GM21390 (cell line): ENCODE measurements around the gene C6orf132.
"Not testable (repeated sequence)": the region's sequence is repeated elsewhere in the genome, so short reads cannot be mapped to it uniquely, and the experiment has no call there.

Experiments
- ATAC-seq: cut with Tn5 transposase; IDR thresholded peaks from one replicate; pipeline ENCODE4 v1.9.1; 2021; ENCODE audit not compliant: unreplicated experiment

Gene C6orf132, protein sequence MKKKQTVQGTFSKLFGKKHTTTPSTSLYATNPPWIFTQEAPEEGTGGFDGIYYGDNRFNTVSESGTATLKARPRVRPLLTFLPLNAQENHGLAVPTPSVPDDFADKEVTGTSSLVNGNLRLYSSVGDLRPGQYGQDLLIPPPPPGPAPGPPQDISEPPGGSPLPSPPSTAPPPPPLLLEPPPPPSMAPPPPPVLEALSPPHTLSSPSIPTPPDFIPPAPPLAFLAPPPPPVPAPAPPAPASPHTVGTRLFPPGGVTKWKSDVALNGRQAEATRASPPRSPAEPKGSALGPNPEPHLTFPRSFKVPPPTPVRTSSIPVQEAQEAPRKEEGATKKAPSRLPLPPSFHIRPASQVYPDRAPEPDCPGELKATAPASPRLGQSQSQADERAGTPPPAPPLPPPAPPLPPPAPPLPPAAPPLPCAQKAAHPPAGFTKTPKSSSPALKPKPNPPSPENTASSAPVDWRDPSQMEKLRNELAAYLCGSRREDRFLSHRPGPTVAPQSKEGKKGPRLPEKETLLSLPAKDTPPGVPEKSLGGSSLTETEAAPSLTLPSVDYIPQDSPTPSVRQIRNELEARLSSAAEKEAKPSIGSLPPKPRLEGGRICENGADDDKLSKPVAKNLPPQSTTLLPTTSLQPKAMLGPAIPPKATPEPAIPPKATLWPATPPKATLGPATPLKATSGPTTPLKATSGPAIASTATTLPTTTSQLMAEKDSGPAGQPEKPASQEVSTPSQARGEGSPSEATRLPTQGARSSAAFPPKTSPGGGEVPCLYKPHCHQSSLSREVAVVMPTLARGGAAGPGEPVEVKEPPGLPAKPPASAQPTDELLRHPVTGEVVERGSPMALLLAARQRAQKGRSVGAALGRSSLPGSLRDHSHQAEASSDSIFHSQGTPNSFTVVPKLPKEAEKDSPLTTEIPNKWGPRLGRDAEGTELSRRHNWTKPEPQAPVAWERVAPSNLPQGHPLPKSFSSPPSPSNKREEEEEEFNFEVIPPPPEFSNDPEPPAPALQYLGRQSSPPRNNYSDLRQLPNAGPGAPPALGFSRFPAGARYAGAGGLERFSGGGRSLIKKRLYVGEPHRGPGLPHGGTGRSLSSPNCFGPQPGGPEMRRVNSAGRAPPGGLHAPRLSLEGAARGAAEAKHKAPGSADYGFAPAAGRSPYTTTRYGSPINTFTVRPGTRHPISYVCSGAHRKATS

DNA sequence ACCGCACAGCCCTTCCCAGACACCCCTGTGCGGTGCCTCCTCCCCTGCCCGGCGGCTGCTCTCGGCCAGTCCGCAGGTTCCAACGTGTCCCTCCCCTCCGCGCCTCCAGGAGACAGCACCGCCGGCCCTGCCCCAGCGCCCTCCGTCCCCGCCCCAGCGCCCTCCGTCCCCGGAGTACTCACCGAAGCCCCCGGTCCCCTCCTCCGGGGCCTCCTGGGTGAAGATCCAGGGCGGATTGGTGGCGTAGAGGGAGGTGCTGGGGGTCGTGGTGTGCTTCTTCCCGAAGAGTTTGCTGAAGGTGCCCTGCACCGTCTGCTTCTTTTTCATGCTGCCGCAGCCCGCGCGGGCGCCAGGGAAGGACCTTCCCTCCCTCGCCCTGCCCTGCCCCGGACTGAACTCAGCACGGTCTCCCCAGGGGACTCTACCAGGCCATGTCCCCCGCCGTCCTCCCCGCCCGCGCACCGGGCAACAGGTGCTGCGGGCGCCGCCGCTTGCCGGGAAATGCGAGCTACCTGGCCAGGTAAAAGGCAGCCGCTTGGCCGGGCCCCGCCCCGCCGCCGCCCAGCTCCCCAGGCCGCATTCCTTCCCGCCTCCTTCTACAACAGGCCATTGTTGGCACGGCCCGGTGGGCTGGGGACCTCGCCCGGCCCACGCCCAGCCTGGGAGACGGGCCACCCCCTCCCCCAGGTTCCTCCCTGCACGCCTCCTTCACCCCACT is at the start of gene C6orf132:
C6orf132 (minus strand) TSS at position 503 of the 718 bp plus-strand sequence; CDS start at position 327, 176 bp downstream.
- no peak for ATAC-seq

DNA sequence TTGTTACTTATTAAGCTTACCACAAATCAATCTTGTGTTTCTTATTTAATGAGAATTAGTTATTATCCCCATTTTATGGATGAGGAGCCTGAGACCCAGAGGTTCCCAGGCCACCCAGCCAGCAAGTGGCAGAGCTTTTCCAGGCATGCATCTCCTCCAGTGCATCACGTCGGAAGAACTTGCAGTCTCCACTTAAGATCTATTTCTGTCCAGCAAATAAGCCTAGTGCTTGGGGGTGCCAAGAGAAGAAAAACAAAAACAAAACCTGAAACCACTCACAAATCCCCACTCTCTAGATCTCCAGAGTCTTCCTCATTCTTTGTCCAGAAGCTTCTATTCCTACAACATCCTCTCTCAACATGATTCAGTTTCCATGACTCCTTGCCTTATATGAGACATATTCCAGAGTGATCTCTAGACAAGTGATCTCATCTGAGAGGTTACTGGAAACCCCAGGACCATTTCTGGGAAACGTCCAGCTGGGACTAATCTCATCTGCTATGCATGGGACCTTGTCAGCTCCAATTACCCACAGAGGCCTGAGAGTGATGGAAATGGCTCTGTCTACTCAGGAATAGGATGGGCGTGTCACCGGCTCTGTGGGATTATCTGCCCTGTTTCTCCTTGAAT is 48.2 kb upstream of the C6orf132 start:
- no peak for ATAC-seq

DNA sequence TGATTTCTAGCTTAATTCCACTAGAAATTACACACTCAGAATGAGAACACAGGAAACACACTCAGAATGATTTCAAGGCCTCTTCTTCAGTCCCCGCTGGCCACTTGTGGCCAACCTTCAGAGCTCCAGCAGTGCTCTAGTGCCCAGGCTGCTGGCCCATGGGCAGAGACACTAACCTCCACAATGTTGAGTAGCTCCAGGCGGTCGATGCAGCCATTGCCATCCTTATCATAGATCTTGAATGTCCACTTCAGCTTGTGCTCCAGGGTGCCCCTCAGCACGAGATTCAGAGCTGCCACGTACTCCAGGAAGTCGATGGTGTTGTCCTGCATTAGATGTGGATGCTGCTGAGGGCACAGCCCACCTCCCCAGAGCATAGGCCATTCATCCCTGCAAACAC is 46.0 kb upstream of the C6orf132 start:
- no peak for ATAC-seq

DNA sequence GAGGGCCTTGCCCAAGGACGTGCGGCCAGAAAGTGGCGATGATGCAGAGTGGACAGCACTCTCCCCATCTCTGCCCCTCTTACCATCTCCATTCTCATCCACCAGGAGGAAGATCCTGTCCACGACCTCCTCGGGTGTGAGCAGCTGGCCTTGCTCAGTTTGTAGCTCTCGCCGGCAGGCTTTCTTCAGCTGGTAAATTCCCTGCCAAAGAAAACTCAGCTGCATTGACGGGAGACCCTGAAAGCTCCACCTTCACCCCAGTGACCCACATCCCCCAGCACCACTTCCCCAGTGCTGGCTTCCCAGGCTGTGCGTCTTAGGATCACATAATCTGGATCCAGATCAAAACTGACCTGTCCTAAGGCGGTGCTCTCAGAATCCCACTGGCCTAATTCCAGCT is 43.2 kb upstream of the C6orf132 start:
- no peak for ATAC-seq

DNA sequence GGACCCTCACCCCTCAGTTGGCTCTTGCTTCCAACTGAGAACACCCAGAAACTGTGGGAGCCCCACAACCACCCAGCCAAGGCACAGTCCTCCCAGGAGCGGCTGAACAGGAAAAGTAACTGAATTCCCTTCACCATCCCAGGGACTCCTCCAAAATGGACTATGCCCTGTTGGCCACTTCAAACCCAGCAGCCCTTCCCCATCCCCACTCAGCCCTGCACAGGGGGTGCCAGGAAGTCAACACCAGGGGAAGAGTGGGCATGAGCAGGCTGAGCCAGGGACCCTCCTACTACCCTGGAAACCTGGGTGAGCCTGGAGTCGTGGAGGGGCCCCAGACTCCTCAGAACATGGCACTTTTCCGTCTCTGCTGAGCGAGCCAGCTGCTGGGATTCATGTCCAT is 42.1 kb upstream of the C6orf132 start:
- no peak for ATAC-seq

DNA sequence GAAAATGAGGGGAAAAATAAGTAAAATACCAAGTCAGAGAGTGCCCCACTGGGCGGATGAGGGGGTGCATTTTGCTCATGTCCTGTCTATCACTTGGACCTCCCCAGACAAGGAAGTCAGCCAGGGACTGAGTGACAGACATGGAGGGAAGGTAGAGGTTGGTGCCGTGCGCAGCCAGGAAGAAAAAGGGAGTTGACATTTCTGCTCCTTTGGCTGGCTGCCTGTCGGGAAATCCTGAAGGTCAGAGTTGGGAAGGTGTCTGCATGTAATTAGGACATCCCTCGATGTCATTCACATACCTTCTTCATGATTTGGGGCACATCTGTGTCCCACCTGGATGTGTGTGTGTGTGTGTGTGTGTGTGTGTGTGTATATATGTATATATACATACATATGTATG is 39.7 kb upstream of the C6orf132 start:
- no peak for ATAC-seq

DNA sequence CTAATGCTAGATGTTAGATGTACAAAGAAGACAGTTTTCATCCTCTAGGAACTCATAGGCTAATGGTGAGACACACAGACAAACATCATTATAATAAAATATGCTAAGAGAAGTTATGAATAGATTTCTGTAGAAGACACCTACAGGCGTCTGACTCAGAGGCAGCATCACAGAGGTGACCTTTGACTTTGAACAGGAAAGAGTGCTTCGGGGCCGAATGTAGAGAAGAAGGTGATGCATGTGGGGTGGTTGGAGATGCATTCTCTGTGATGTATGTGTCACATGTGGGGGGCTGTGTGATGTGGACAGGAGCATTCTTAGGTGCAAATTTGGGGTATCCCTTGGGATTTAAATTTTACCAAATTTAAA is 37.5 kb upstream of the C6orf132 start:
- no peak for ATAC-seq

DNA sequence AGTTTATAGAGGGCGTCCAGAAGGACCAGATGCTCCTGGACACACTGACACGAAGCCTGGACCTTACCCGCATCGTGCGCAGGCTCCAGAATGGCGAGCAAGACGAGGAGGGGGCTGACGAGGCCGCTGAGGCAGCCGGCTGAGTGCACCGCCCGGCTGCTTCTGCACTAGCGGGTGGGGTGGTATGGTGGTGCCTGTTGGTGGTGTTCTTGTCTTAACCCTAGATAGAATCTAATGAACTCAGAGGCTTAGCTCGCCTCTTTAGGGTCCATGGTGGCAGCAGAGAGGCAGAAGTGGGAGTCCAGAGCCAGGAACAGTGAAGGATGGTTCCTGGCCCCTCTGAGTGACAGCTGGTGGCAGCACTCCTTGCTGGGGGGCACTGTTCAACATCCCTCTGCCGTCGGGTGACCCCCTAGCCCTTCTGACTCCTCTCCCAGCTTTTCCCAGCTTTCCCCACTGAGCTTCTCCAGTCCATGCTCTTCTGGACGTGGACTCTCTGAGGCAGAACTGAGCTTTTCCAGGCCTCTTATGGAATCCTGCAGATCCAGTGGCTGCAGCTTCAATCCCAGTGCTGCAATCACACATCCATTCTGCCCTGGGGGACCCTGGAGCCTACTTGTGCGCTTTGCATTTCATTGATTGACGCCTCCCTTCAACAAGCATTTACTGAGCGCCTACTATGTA is 37.0 kb upstream of the C6orf132 start:
- no peak for ATAC-seq

DNA sequence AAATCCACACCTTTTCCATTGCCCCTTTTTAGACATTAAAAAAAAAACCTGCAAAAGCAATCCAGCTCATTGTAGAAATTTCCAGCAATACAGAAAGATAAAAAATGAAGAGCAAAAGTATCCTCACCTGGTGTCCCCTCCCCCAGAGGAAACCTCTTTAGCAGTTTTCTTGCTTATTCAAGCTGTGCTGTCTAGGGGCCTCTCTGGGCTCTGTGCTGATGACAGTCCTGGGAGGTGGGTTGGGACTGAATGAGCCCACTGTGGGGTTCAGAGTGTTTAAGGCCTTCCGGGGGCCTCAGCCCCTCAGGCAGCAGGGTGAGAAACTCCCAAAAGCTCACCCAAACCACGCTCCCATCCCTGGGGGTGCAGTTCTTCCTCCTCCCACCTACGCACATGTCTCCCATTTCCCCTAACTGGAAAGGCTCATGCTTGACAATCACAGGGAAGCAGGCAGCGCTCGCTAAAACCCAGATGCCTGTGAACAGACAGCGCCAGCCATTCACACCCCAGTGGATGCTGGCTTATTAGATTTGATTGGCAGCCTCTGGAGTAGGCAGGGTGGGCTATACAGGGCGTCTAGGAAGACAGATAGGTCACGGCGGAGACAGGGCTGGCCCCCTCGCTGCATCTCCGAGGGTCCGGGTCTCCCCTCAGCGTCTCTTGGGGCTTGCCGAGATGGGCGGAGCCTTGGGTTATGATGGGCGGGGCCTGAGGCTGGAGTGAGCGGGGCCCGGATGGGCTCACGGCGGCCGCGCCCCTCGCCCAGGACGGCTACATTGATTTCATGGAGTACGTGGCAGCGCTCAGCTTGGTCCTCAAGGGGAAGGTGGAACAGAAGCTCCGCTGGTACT is 35.3 kb upstream of the C6orf132 start:
- no peak for ATAC-seq

DNA sequence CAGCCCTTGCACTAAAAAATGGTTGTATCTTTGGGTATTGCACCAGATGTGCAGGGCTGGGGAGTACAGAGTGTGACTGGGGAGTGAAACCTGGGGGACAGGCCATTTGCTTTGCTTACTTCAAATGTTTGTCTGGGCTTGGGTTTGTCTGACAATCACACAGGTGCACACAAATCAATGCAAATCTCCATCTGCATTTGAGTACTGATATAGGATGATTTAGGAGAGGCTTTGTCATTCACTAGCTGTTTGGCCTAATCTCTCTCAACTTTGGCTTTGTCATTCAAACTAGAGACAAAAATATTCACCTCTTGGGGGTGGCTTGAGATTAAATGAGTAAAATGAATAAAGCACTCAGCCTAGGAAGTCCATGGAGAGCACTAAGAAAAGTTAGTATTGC is 34.6 kb upstream of the C6orf132 start:
- no peak for ATAC-seq

DNA sequence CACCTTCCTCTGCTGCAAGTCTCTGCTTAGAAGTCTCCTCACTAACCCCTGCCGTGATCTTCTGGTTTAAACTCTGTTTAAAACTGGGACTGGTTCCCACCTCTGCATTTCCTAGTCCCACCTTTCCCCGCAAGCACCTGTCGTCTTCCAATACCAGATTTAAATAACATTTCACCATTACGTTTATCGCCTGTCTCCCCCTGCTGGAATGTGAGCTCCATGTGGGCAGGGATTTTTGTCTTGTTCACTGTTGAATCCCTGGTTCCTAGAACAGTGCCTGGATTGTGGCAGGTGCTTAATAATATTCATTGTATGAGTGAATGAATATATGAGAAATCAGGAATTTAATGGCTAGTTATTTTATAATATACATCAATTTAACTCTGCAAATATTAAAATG is 33.4 kb upstream of the C6orf132 start:
- ATAC-seq, result no peak

DNA sequence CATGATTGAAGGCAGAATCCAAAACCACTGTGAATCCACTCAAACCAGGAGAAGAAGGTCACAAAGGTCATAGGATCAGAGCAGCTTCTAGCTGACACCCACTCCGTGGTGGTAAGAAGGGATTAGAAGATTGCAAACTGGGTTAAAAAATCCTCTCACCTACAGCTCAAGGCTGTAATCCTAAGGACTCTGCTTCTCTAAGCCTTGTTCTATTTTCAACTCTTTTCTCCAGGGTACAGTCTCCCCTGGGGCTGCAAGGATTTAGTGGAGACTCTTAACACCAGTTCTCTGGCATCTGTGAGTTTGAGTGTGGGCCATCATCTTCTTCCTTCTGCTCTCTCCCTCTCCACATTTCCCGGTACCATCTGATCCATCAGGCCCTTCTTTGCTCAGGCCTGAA is 30.7 kb upstream of the C6orf132 start, which contains the start of gene GUCA1A:
GUCA1A (plus strand) TSS at position 264 of the 400 bp plus-strand sequence. CDS start 250 bp downstream, outside the sequence.
- ATAC-seq, result no peak

DNA sequence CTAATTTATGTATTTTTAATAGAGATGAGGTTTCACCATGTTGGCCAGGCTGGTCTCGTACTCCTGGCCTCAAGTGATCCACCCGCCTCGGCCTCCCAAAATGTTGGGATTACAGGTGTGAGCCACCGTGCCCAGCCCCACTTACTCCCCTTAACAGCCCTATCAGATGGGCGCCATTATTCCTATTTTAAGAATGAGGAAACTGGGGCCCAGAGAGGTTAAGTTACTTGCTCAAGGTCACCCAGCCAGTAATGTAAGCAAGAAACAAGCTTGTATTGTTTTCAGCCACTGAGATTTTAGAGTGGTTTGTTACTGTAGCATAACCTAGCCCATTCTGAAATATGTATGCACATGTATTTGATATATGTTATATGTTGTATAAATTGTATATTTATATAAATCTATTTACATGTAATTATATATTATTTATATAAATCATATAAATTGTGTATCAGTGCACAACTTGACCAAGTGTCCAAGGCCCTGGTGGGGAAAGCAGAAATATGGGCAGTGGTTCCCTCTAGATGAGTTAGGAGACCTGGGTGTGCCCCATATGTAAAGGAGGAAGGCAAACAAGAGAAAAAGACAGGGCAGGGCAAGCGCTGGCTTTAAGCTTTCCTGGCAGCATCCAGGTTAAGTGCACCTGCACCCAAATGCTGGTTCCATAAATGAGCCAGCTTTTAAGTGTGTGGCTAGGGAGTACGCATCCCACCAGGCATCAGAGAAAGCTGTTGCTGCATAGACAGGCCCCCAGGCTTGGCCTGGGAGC is 29.6 kb upstream of the C6orf132 start:
- no peak for ATAC-seq

DNA sequence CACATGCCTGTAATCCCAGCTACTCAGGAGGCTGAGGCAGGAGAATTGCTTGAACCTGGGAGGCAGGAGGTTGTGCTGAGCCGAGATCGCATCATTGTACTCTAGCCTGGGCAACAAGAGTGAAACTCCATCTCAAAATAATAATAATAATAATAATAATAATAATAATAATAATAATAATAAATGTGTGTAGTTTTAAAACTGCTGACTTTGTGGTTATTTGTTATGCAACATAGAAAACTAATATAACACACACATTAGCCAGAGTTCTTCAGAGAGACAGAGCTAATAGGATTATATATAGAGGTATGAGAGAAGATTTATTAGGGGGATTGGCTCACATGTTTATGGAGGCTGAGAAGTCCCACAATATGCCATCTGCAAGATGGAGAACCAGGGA is 27.4 kb upstream of the C6orf132 start:
- not testable (repeated sequence) for ATAC-seq

DNA sequence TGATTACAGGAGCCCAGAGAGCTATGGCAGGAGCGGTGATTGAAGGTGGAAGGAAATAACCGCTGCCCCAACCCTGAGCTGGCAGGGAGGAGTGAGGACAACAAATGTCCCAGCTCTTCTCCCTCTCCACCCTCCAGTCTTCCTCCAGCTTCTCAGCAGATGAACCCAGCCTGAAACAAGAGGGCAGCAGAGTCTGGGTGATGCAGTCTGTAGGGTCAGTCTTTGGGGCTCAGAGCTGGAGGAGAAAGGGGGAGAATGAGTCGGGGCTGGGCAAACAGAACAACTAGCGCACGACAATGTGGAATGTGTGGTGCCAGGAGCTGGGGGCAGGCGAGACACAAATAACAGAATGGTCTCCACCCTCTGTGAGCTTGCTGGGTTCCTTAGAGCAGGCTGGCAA is 26.2 kb upstream of the C6orf132 start:
- no peak for ATAC-seq

DNA sequence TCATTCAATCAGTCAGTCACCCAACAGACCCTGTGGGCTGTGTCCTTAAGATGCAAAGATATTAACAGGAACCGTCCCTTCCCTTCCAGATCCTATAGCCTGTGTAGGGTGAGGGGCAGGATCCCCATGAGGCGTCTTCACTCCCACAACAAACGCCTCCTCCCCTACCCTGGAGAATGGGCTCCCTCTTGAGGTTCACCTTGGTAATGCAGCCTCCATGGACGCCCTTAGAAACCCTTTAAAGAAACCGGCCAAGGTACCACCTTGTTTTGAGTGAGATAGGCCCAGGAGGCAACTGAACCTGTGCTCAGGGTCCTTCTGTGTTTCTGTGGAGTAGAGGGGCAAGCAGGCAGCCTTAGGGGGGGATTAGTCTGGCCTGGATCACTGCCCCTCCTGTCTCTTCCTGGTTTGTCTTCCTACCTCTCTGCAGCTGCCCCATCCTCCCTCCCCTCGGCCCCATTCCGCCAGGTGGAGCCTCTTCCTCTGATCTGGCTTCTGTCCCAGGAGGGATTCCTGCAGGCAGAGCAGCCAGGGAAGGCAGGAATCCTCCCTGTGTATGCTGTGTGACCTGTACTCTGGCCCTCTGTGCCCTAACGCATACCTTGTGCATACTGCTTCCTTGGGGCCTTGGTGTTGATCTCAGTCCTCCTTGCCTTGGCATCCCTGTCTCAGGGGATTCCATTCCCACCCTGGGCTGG is 24.2 kb upstream of the C6orf132 start:
- no peak for ATAC-seq

DNA sequence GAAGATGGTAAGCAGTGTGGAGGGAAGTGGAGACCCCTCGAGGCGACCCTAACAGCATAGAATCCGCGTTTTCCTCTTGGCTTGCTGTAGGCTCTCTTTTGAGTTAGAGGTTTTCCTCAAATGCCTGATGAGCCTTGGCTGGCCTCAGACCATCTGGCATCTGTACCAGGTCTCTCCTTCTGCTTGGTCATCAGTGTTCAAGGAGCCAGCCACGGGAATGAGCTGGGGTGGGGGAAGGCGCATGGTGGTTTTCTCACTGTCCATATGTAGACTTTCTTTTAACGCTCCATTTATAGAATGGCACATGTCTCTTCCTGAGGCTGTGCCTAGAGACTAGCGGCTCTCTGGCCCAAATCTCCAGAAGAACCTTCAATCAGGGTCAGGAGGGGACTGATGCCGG is 22.6 kb upstream of the C6orf132 start:
- ATAC-seq, result no peak
